ENCODE measurements around the gene MIOS.

- TF ChIP-seq ZNF274 (IDR thresholded peaks at IDR 0.05; ENCODE audit: low read depth, low read length) = no peak
- no peak for TF ChIP-seq SUZ12 (IDR thresholded peaks at IDR 0.05; ENCODE audit: extremely low read depth, insufficient read depth, insufficient read length)
- TF ChIP-seq YY1 (IDR thresholded peaks at IDR 0.05; ENCODE audit: insufficient read depth, insufficient read length) = no peak
These were observed 11.2 kb downstream of the MIOS start for GRCh38 chr7:7577888-7578287.

Measured in NT2/D1 (cell line).